Activated CD4-positive, alpha-beta T cell treated with anti-CD3 and anti-CD28 coated beads, Interleukin-2, amount 10 ng/mL, durations not matched to agents 24 days and 14 days (primary cell): Measurements from ENCODE around the gene FRMD3. TPM values are rescaled to one million over a fixed set of nuclear protein-coding genes. Genes with fewer than 3 reads are reported as not detected.
"Not testable (repeated sequence)": the region's sequence is repeated elsewhere in the genome, so short reads cannot be mapped to it uniquely, and the experiment has no call there.

Experiments
- DNase-seq: peaks from one replicate; pipeline ENCODE4 v3.0.0; 2022
- H3K27ac Mint-ChIP-seq: one replicate; pipeline ENCODE4 v1.8.0; 2022; ENCODE audit warnings: mild to moderate bottlenecking, mixed read lengths
- H3K27me3 Mint-ChIP-seq: one replicate; pipeline ENCODE4 v1.8.0; 2022; ENCODE audit warnings: mixed read lengths
- H3K36me3 Mint-ChIP-seq: one replicate; pipeline ENCODE4 v1.8.0; 2022; ENCODE audit warnings: low read depth, mild to moderate bottlenecking, mixed read lengths
- H3K4me1 Mint-ChIP-seq: one replicate; pipeline ENCODE4 v1.8.0; 2021; ENCODE audit warnings: mixed read lengths
- H3K4me3 Mint-ChIP-seq: one replicate; pipeline ENCODE4 v1.8.0; 2022; ENCODE audit warnings: mild to moderate bottlenecking, moderate library complexity, mixed read lengths
- H3K9me3 Mint-ChIP-seq: one replicate; pipeline ENCODE4 v1.8.0; 2021; ENCODE audit warnings: mixed read lengths
- intact Hi-C: fragments of 100-400 bp; cut with micrococcal nuclease; formaldehyde crosslinking; loops from one replicate; pipeline ENCODE4 v1.15.1; 2023
- total RNA-seq: library from RNA; stranded (reverse); gene quantifications from 2 replicates; pipeline ENCODE4 v1.2.3, GENCODE V29; 2022

The FRMD3 gene
- total RNA-seq, 1 donor from 2014 or later = 0.30 TPM

- no peak overlapping the region for H3K27ac Mint-ChIP-seq
- H3K27me3 Mint-ChIP-seq = no peaks in the 10 kb centered on the region
- H3K4me3 Mint-ChIP-seq = no peak overlapping the region
- DNase-seq = no peak
- no peaks in the 10 kb centered on the region for H3K36me3 Mint-ChIP-seq
- H3K4me1 Mint-ChIP-seq = no peaks in the 10 kb centered on the region
- no peaks in the 10 kb centered on the region for H3K9me3 Mint-ChIP-seq
- intact Hi-C loops = no loop called here
These were observed 170.9 kb downstream of the FRMD3 start for GRCh38 chr9:83367326-83367725.

GRCh38 chr9:83362341-83362995, 175.7 kb downstream of the FRMD3 start:
- Mint-ChIP-seq H3K27ac (no peak overlapping the region), H3K36me3 (no peaks in the 10 kb centered on the region), H3K4me1 (no peaks in the 10 kb centered on the region), H3K9me3 (no peaks in the 10 kb centered on the region), H3K27me3 (no peaks in the 10 kb centered on the region), H3K4me3 (no peak overlapping the region)
- no peak for DNase-seq
- intact Hi-C loops = no loop called here

GRCh38 chr9:83359039-83359438, 179.2 kb downstream of the FRMD3 start:
- no peak overlapping the region for H3K27ac Mint-ChIP-seq
- H3K4me3 Mint-ChIP-seq = no peak overlapping the region
- H3K4me1 Mint-ChIP-seq = no peaks in the 10 kb centered on the region
- no peaks in the 10 kb centered on the region for H3K27me3 Mint-ChIP-seq
- DNase-seq = no peak
- H3K9me3 Mint-ChIP-seq = no peaks in the 10 kb centered on the region
- H3K36me3 Mint-ChIP-seq = no peaks in the 10 kb centered on the region
- intact Hi-C loops = no loop called here

DNA sequence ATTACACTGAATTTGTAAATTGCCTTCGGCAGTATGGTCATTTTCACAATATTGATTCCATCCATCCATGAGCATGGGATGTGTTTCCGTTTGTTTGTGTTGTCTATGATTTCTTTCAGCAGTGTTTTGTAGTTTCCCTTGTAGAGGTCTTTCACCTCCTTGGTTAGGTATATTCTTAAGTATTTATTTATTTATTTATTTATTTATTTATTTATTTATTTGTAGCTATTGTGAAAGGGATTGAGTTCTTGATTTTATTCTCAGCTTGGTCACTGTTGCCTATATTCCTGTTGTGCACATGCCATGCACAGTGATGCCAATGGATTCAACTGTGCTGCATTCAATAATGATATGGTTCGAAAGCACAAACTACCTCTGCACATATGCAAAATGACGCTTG, 179.7 kb downstream of the FRMD3 start:
- H3K4me1 Mint-ChIP-seq, intact Hi-C loops, DNase-seq, H3K9me3 Mint-ChIP-seq, H3K36me3 Mint-ChIP-seq, H3K27ac Mint-ChIP-seq, H3K4me3 Mint-ChIP-seq, H3K27me3 Mint-ChIP-seq: not testable (repeated sequence)

DNA sequence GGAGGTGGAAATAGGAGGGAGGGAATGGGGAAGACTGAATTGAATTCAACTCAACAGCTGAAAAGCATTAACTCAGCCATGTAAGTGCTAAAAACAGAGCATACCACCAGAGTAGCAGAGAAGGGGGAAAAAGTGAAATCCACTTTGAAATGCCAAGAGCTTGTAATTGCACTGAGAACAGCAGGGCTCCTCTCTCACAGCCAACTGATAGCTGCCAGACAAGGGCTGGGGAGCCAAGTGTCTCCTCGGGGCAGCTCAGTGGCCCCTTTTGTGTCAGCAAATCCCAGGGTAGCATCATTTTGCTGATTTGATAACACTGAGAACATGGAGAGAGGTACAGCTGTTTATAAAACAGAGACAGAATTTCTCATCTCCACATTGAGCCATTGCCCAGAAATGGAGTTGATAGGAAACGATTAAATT, 182.5 kb downstream of the FRMD3 start:
- H3K4me3 Mint-ChIP-seq = no peak overlapping the region
- no peaks in the 10 kb centered on the region for H3K27me3 Mint-ChIP-seq
- no peak for DNase-seq
- H3K9me3 Mint-ChIP-seq = no peaks in the 10 kb centered on the region
- intact Hi-C loops = no loop called here
- no peak overlapping the region for H3K27ac Mint-ChIP-seq
- H3K4me1 Mint-ChIP-seq = no peaks in the 10 kb centered on the region
- H3K36me3 Mint-ChIP-seq = no peaks in the 10 kb centered on the region

- intact Hi-C loops = no loop called here
- no peaks in the 10 kb centered on the region for H3K36me3 Mint-ChIP-seq
- no peak overlapping the region for H3K27ac Mint-ChIP-seq
- no peaks in the 10 kb centered on the region for H3K27me3 Mint-ChIP-seq
- DNase-seq = no peak
- no peaks in the 10 kb centered on the region for H3K9me3 Mint-ChIP-seq
- H3K4me3 Mint-ChIP-seq = no peak overlapping the region
- H3K4me1 Mint-ChIP-seq = no peaks in the 10 kb centered on the region
These were observed 183.2 kb downstream of the FRMD3 start for GRCh38 chr9:83355024-83355444.

GRCh38 chr9:83349031-83349430, 189.2 kb downstream of the FRMD3 start:
- intact Hi-C loops = no loop called here
- no peak for DNase-seq
- Mint-ChIP-seq H3K4me3 (no peak overlapping the region), H3K4me1 (no peaks in the 10 kb centered on the region), H3K9me3 (no peaks in the 10 kb centered on the region), H3K36me3 (no peaks in the 10 kb centered on the region), H3K27me3 (no peaks in the 10 kb centered on the region), H3K27ac (no peak overlapping the region)

GRCh38 chr9:83346655-83347420, 191.4 kb downstream of the FRMD3 start:
- H3K27ac Mint-ChIP-seq = no peak overlapping the region
- no peaks in the 10 kb centered on the region for H3K4me1 Mint-ChIP-seq
- no peaks in the 10 kb centered on the region for H3K36me3 Mint-ChIP-seq
- intact Hi-C loops = no loop called here
- no peak overlapping the region for H3K4me3 Mint-ChIP-seq
- no peaks in the 10 kb centered on the region for H3K9me3 Mint-ChIP-seq
- DNase-seq = no peak
- H3K27me3 Mint-ChIP-seq = no peaks in the 10 kb centered on the region

- intact Hi-C loops = no loop called here
- Mint-ChIP-seq H3K9me3 (no peaks in the 10 kb centered on the region), H3K27me3 (no peaks in the 10 kb centered on the region), H3K36me3 (no peaks in the 10 kb centered on the region), H3K4me1 (no peaks in the 10 kb centered on the region), H3K4me3 (no peak overlapping the region), H3K27ac (no peak overlapping the region)
- no peak for DNase-seq
These were observed 194.7 kb downstream of the FRMD3 start for GRCh38 chr9:83343366-83343999.

- no peaks in the 10 kb centered on the region for H3K36me3 Mint-ChIP-seq
- no peaks in the 10 kb centered on the region for H3K27me3 Mint-ChIP-seq
- no peaks in the 10 kb centered on the region for H3K9me3 Mint-ChIP-seq
- no peak for DNase-seq
- intact Hi-C loops = no loop called here
- no peak overlapping the region for H3K4me3 Mint-ChIP-seq
- H3K27ac Mint-ChIP-seq = no peak overlapping the region
- no peaks in the 10 kb centered on the region for H3K4me1 Mint-ChIP-seq
These were observed 195.5 kb downstream of the FRMD3 start for GRCh38 chr9:83342731-83343130.

- no peaks in the 10 kb centered on the region for H3K9me3 Mint-ChIP-seq
- no peaks in the 10 kb centered on the region for H3K4me1 Mint-ChIP-seq
- H3K36me3 Mint-ChIP-seq = no peaks in the 10 kb centered on the region
- no peaks in the 10 kb centered on the region for H3K27me3 Mint-ChIP-seq
- H3K4me3 Mint-ChIP-seq = no peak overlapping the region
- no peak for DNase-seq
- intact Hi-C loops = no loop called here
- H3K27ac Mint-ChIP-seq = no peak overlapping the region
These were observed 196.2 kb downstream of the FRMD3 start for GRCh38 chr9:83342006-83342405.

DNA sequence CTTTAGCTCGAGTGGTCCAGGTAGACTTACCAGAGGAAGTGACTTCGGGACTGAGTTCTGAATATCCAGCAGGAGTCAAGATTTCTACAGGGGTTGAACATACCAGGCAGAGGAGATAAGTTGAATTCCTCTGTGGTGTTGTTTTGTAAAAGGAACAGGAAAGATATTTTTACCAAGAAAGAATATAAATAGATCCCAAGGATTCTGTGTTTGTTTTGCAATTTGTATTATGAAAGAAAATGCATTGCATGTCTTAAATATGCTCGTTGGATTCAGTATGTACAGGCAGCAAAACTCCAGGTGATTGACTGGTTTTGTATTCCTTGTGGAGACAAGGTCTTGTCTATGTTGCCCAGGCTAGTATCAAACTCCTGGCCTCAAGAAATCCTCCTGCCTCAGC, 197.8 kb downstream of the FRMD3 start:
- intact Hi-C loops = no loop called here
- DNase-seq = no peak
- H3K27me3 Mint-ChIP-seq = no peaks in the 10 kb centered on the region
- H3K4me1 Mint-ChIP-seq = no peaks in the 10 kb centered on the region
- H3K4me3 Mint-ChIP-seq = no peak overlapping the region
- H3K36me3 Mint-ChIP-seq = no peaks in the 10 kb centered on the region
- no peak overlapping the region for H3K27ac Mint-ChIP-seq
- H3K9me3 Mint-ChIP-seq = no peaks in the 10 kb centered on the region

DNA sequence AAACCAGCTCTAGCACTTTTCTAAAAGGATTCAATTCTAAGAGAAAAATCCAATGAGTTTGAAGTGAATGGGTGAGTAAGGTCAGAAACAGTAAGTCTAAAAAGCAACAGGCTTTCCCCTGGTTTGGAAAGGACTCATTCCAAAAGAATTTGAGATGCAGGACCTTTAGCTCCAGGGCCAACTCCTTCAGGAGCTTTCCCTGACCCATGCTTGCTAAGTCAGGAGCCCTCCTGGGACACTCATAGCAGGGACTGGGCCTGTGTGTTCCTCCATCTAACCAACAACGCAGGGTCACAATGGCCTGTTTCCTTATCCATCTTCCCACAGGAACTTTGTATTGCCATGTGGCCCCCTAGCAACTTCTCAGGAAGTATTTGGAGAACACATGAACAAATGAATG, 198.8 kb downstream of the FRMD3 start:
- intact Hi-C loops = no loop called here
- H3K27ac Mint-ChIP-seq = no peak overlapping the region
- H3K27me3 Mint-ChIP-seq = no peaks in the 10 kb centered on the region
- no peaks in the 10 kb centered on the region for H3K4me1 Mint-ChIP-seq
- no peak overlapping the region for H3K4me3 Mint-ChIP-seq
- no peak for DNase-seq
- H3K36me3 Mint-ChIP-seq = no peaks in the 10 kb centered on the region
- H3K9me3 Mint-ChIP-seq = no peaks in the 10 kb centered on the region

DNA sequence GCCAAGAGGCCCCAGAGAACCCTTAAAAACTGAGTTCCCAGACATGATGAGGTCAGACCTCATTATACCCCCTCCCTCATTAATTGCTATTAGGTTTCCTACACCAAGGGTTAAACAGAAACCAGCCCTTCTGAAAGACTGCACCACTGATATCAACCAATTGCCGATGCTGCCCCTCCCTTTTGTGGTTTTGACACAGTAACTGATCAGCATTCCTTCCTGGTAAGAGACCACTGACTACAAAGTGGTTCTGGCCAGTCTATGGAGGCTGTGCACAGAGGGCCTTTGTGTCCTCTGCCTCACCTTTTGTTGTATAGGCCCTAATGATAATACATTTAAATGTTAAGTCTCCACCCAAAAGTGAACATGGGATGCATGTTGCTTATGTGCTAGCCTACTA, 201.5 kb downstream of the FRMD3 start:
- Mint-ChIP-seq H3K9me3 (no peaks in the 10 kb centered on the region), H3K4me1 (no peaks in the 10 kb centered on the region), H3K36me3 (no peaks in the 10 kb centered on the region), H3K27me3 (no peaks in the 10 kb centered on the region), H3K4me3 (no peak overlapping the region), H3K27ac (no peak overlapping the region)
- intact Hi-C loops = no loop called here
- no peak for DNase-seq
